H1 (cell line): ENCODE measurements around the gene GRAMD1B. TPM values are rescaled to one million over a fixed set of nuclear protein-coding genes. Genes with fewer than 3 reads are reported as not detected.

Experiments used
- CTCF ChIA-PET: fragments of 300-600 bp; sonication (Branson Sonifier 250); formaldehyde crosslinking; loops from one replicate; lab custom pipeline; 2021; ENCODE audit not compliant: partially characterized antibody; lab: Charles Lee
- POLR2A ChIA-PET: fragments of 300-600 bp; sonication (Branson Sonifier 250); formaldehyde crosslinking; loops from one replicate; lab custom pipeline; 2021; ENCODE audit warnings: inconsistent platforms; ENCODE audit not compliant: partially characterized antibody; lab: Charles Lee
- DNase-seq, 2 experiments: peaks; one replicate each; pipeline versions ENCODE4 v3.0.0 to v3.0.0-alpha.2; 2010 to 2022; ENCODE audit warnings: low spot score in 2 of 2, low read depth in 1 of 2, mixed read lengths in 1 of 2
- FAIRE-seq: peaks from 2 replicates; lab custom pipeline; 2011; peaks lifted over from hg19 to GRCh38; lab: Jason Lieb, UNC
- H2AFZ ChIP-seq: 2 replicates; pipeline ENCODE4 v1.8.1; 2012; ENCODE audit warnings: low read length, inconsistent platforms
- H2AK5ac ChIP-seq: 2 replicates; pipeline ENCODE4 v1.6.1; 2013; ENCODE audit warnings: low read depth, low read length
- H2BK120ac ChIP-seq: replicated peaks from 2 replicates; pipeline ENCODE3; 2013; ENCODE audit warnings: low read depth, low read length, inconsistent platforms
- H2BK12ac ChIP-seq: 2 replicates; pipeline ENCODE4 v1.6.1; 2013; ENCODE audit warnings: low read depth, low read length
- H2BK15ac ChIP-seq: 2 replicates; pipeline ENCODE4 v1.6.1; 2013; ENCODE audit warnings: low read length
- H2BK20ac ChIP-seq: 2 replicates; pipeline ENCODE4 v1.6.1; 2013; ENCODE audit warnings: low read length
- H2BK5ac ChIP-seq: 2 replicates; pipeline ENCODE4 v1.6.1; 2013; ENCODE audit warnings: low read depth, low read length
- H3K14ac ChIP-seq: 2 replicates; pipeline ENCODE4 v1.6.1; 2013; ENCODE audit warnings: inconsistent platforms; ENCODE audit not compliant: insufficient read length
- H3K18ac ChIP-seq: 2 replicates; pipeline ENCODE4 v1.6.1; 2013; ENCODE audit warnings: low read length; ENCODE audit errors: extremely low read depth
- H3K23ac ChIP-seq: 2 replicates; pipeline ENCODE4 v1.6.1; 2013; ENCODE audit warnings: inconsistent platforms; ENCODE audit not compliant: insufficient read length
- H3K23me2 ChIP-seq: 2 replicates; pipeline ENCODE4 v1.6.1; 2013; ENCODE audit warnings: low read depth, low read length
- H3K27ac ChIP-seq: 2 replicates; pipeline ENCODE4 v1.6.1; 2011; ENCODE audit warnings: low read depth, low read length, inconsistent platforms
- H3K27me3 ChIP-seq, 4 experiments: replicated peaks in 1 of 4; 1 replicate in 1 of 4; 2 replicates in 3 of 4; pipeline versions ENCODE4 v1.6.1 to v1.8.1; 2011 to 2013; ENCODE audit warnings: low read length in 3 of 4, mild to moderate bottlenecking in 3 of 4, inconsistent platforms in 2 of 4, mixed read lengths in 2 of 4, moderate library complexity in 1 of 4; ENCODE audit not compliant: control insufficient read depth in 3 of 4, insufficient read depth in 3 of 4; ENCODE audit errors: extremely low read depth in 1 of 4
- H3K36me3 ChIP-seq, 4 experiments: 2 replicates each; pipeline versions ENCODE4 v1.6.1 to v1.8.1; 2011 to 2013; ENCODE audit warnings: mild to moderate bottlenecking in 4 of 4, low read length in 3 of 4, moderate library complexity in 2 of 4, control low read depth in 1 of 4, inconsistent platforms in 1 of 4; ENCODE audit not compliant: insufficient read depth in 4 of 4, control insufficient read depth in 2 of 4
- H3K4ac ChIP-seq: replicated peaks from 2 replicates; pipeline ENCODE3; 2013; ENCODE audit warnings: low read length, low read depth, mixed read lengths, inconsistent platforms; ENCODE audit not compliant: insufficient read length
- H3K4me1 ChIP-seq, 4 experiments: replicated peaks in 1 of 4; 1 replicate in 1 of 4; 2 replicates in 3 of 4; pipeline versions ENCODE4 v1.6.1 to v1.8.1; 2011 to 2013; ENCODE audit warnings: low read length in 3 of 4, inconsistent platforms in 2 of 4, mixed read lengths in 1 of 4; ENCODE audit not compliant: insufficient read depth in 4 of 4, control insufficient read depth in 3 of 4
- H3K4me2 ChIP-seq, 2 experiments: 2 replicates each; pipeline versions ENCODE4 v1.6.1 to v1.8.1; 2011 to 2013; ENCODE audit warnings: low read depth in 2 of 2, low read length in 2 of 2, control low read depth in 1 of 2, inconsistent platforms in 1 of 2, mild to moderate bottlenecking in 1 of 2; ENCODE audit not compliant: insufficient read depth in 1 of 2
- H3K4me3 ChIP-seq, 4 experiments: fragments of 200-600, 300-600 bp in 1 of 4; sonication (generic), shearing (Covaris generic), sonication (Bioruptor Twin) in 1 of 4; 2 replicates each; pipeline versions ENCODE4 v1.5.1 to v1.8.1; 2011 to 2016; ENCODE audit warnings: low read length in 4 of 4, low read depth in 3 of 4, control low read depth in 2 of 4, inconsistent platforms in 2 of 4, mild to moderate bottlenecking in 2 of 4, mixed read lengths in 1 of 4, moderate library complexity in 1 of 4; ENCODE audit not compliant: insufficient read depth in 2 of 4; ENCODE audit errors: extremely low read depth in 1 of 4
- H3K56ac ChIP-seq: replicated peaks from 2 replicates; pipeline ENCODE3; 2013; ENCODE audit warnings: low read depth, mild to moderate bottlenecking, mixed read lengths, low read length, inconsistent platforms; ENCODE audit not compliant: insufficient read length
- H3K79me1 ChIP-seq: 2 replicates; pipeline ENCODE4 v1.6.1; 2013; ENCODE audit warnings: low read depth, low read length, control low read depth
- H3K79me2 ChIP-seq, 2 experiments: 2 replicates each; pipeline versions ENCODE4 v1.6.1 to v1.8.1; 2012 to 2013; ENCODE audit warnings: low read length in 2 of 2, mild to moderate bottlenecking in 2 of 2, inconsistent platforms in 1 of 2; ENCODE audit not compliant: insufficient read depth in 2 of 2, control insufficient read depth in 1 of 2
- H3K9ac ChIP-seq, 4 experiments: replicated peaks in 1 of 4; 1 replicate in 1 of 4; 2 replicates in 3 of 4; pipeline versions ENCODE4 v1.6.1 to v1.8.1; 2011 to 2013; ENCODE audit warnings: low read depth in 3 of 4, low read length in 3 of 4, control low read depth in 2 of 4, mild to moderate bottlenecking in 2 of 4, moderate library complexity in 2 of 4, inconsistent platforms in 1 of 4; ENCODE audit errors: extremely low read depth in 1 of 4
- H3K9me3 ChIP-seq, 2 experiments: 2 replicates each; pipeline versions ENCODE4 v1.6.1 to v1.8.1; 2012 to 2013; ENCODE audit warnings: mild to moderate bottlenecking in 2 of 2, moderate library complexity in 2 of 2, control low read depth in 1 of 2, inconsistent platforms in 1 of 2, low read depth in 1 of 2, low read length in 1 of 2, mixed read lengths in 1 of 2; ENCODE audit not compliant: insufficient read depth in 2 of 2
- H4K20me1 ChIP-seq, 2 experiments: replicated peaks in 1 of 2; 2 replicates each; pipeline versions ENCODE3 to v1.8.1; 2011 to 2013; ENCODE audit warnings: inconsistent platforms in 2 of 2, low read length in 2 of 2, mild to moderate bottlenecking in 1 of 2; ENCODE audit not compliant: insufficient read depth in 2 of 2, control insufficient read depth in 1 of 2
- H4K5ac ChIP-seq: 2 replicates; pipeline ENCODE4 v1.6.1; 2013; ENCODE audit warnings: low read length, low read depth, mixed read lengths, inconsistent platforms; ENCODE audit not compliant: insufficient read length
- H4K8ac ChIP-seq: 2 replicates; pipeline ENCODE4 v1.8.0; 2013; ENCODE audit warnings: mild to moderate bottlenecking, moderate library complexity, low read length, inconsistent platforms; ENCODE audit not compliant: insufficient read depth; ENCODE audit errors: extremely low read depth
- H4K91ac ChIP-seq: replicated peaks from 2 replicates; pipeline ENCODE3; 2013; ENCODE audit warnings: low read length, mixed read lengths, inconsistent platforms; ENCODE audit not compliant: insufficient read length
- GTF2F1 ChIP-seq: IDR thresholded peaks from 2 replicates; pipeline ENCODE4 v1.6.1; 2012; ENCODE audit warnings: low read depth, low read length, improper control_type of control experiment, borderline replicate concordance
- YY1 ChIP-seq: IDR thresholded peaks from 2 replicates; pipeline ENCODE4 v1.6.1; 2011; ENCODE audit warnings: low read depth, mild to moderate bottlenecking, low read length
- WGBS, 2 experiments: shearing (Covaris generic) in 1 of 2; methylation state at CpG; one replicate each; pipeline versions ENCODE4 v1.1.6 to v1.1.7; 2013 to 2015; ENCODE audit warnings: low lambda C conversion rate in 2 of 2, mixed read lengths in 2 of 2, inconsistent platforms in 1 of 2, low coverage in 1 of 2, missing lambda C conversion rate in 1 of 2; ENCODE audit not compliant: insufficient replicate concordance in 2 of 2, insufficient coverage in 1 of 2, insufficient read length in 1 of 2; ENCODE audit errors: extremely low coverage in 1 of 2, missing lambda C conversion rate in 1 of 2; 5-methylcytosine and 5-hydroxymethylcytosine counted together
- polyA plus RNA-seq, 7 experiments: library from polyadenylated mRNA; depleted of rRNA in 3 of 7; stranded (reverse) in 5 of 7; unstranded in 2 of 7; fragments of >200 nt in 5 of 7; fragments of 200-250 nt in 2 of 7; gene quantifications; 1 replicate in 5 of 7; 2 replicates in 1 of 7; 4 replicates in 1 of 7; pipeline versions ENCODE4 v1.2.1 to v1.2.3, GENCODE V29; 2011 to 2013; ENCODE audit warnings: missing spikeins in 2 of 7, mixed read lengths in 2 of 7
- total RNA-seq: library from RNA; stranded (reverse); fragmentation: NEBNext Ultra II Directional; extraction: Animal tissue kit (Norgen Biotek cat#: 25700); gene quantifications from 2 replicates; pipeline ENCODE4 v1.2.1, GENCODE V29; 2021

GRAMD1B gene
- total and polyA plus RNA-seq, 2 of the 8 experiments (the other 6 are each of a cell fraction or from before 2014, with no cell fraction given), result 10.1 to 21.2 TPM

DNA sequence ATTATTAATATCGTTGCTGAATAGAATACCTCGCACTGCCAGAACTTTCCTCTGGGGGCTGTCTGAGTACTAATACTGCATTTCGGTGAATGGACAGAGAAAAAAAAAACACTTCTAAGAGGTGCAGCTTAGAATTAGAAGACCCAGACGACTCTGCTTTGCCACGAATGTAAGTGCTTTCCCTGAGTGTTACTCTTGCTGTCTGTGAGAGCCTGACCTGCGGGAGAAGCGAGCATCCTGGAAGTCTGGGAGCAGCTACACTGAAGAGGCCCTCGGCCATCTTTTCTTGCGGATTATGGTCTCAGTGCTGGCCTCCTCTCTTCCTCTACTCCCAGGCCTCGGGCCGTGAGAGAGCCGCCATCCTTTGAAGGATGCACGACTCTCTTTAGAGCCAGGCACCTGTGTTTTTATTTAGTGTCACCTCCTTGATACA lies 129.5 kb downstream of the GRAMD1B start:
- DNase-seq (no peak), FAIRE-seq (no peak)
- H3K4ac ChIP-seq, result no peak overlapping the region
- no peaks in the 10 kb centered on the region for H3K36me3 ChIP-seq
- H2BK120ac ChIP-seq, result no peak overlapping the region
- peaks cover 8 to 20% (median 16%) of the 10 kb centered on the region in 4 experiments for H3K4me1 ChIP-seq
- H3K23me2 ChIP-seq, result no peaks in the 10 kb centered on the region; the same call in 1 of the 2 replicates
- H4K20me1 ChIP-seq, result no peaks in the 10 kb centered on the region
- no peak overlapping the region for H3K14ac ChIP-seq
- peak overlapping the region in 1 of 4 experiments; percentile 34; a peak in 1 of 8 replicates for H3K4me3 ChIP-seq
- TF ChIP-seq GTF2F1 (no peak), YY1 (peak; percentile 49)
- TF ChIP-seq, all 59 proteins: peak for 1
- no peak overlapping the region for H4K5ac ChIP-seq
- peak overlapping the region; percentile 29 for H4K91ac ChIP-seq
- CTCF ChIA-PET, result interaction anchor here (0.6 to 10.1 kb wide), 19 partner anchors 12 to 260 kb away, joined by 3 to 115 read pairs (median 3); no protein-coding TSS in a partner anchor
- peak overlapping the region; percentile 64; the same call in 1 of the 2 replicates for H4K8ac ChIP-seq
- WGBS, 2 experiments, result 85% methylated on average over 13 of the region's 13 CpGs; no CpG with 5 or more reads in 1 of the 2 experiments
- peaks cover 3% of the 10 kb centered on the region; the same call in 1 of the 2 replicates for H3K79me1 ChIP-seq
- H2AFZ ChIP-seq, result no peak overlapping the region
- no peak overlapping the region for H2BK20ac ChIP-seq
- H3K27ac ChIP-seq, result no peak overlapping the region
- peak overlapping the region; percentile 18; the same call in 1 of the 2 replicates for H2BK15ac ChIP-seq
- H3K56ac ChIP-seq, result no peak overlapping the region
- H2BK5ac ChIP-seq, result peak overlapping the region; percentile 57; the same call in 1 of the 2 replicates
- H3K4me2 ChIP-seq, result peak overlapping the region in 1 of 2 experiments; percentile 14; a peak in 1 of 4 replicates
- POLR2A ChIA-PET, result interaction anchor here (1.1 kb wide), 1 partner anchor 9 kb away, joined by 3 read pairs; no protein-coding TSS in a partner anchor
- peaks cover 3% of the 10 kb centered on the region in 2 experiments; a peak in 2 of 4 replicates for H3K79me2 ChIP-seq
- no peaks in the 10 kb centered on the region for H3K9me3 ChIP-seq
- no peak overlapping the region; the same call in 1 of the 2 replicates for H2BK12ac ChIP-seq
- no peaks in the 10 kb centered on the region for H3K27me3 ChIP-seq
- H3K9ac ChIP-seq, result no peak overlapping the region
- no peak overlapping the region; the same call in 1 of the 2 replicates for H3K18ac ChIP-seq
- H3K23ac ChIP-seq, result no peak overlapping the region
- no peak overlapping the region for H2AK5ac ChIP-seq
